HepG2 (cell line): Measurements from ENCODE around the gene B4GALT1. TPM values are rescaled to one million over a fixed set of nuclear protein-coding genes. Genes with fewer than 3 reads are reported as not detected.

Source experiments
- ARHGAP35 ChIP-seq: sonication (generic); formaldehyde crosslinking; IDR thresholded peaks from 2 replicates; pipeline ENCODE4 v1.9.0; 2022; ENCODE audit warnings: mild to moderate bottlenecking, inconsistent platforms, moderate library complexity, missing genetic modification reagents, borderline replicate concordance
- ATF7-NPFF ChIP-seq: sonication (generic); formaldehyde crosslinking; IDR thresholded peaks from 2 replicates; pipeline ENCODE4 v1.8.1; 2023; ENCODE audit warnings: mild to moderate bottlenecking, low read depth, missing genetic modification reagents, moderate library complexity
- HDAC1 ChIP-seq: sonication (generic); formaldehyde crosslinking; IDR thresholded peaks from 2 replicates; pipeline ENCODE4 v1.5.1; 2020; ENCODE audit warnings: mild to moderate bottlenecking, missing genetic modification reagents
- KDM6A ChIP-seq: IDR thresholded peaks from 2 replicates; pipeline ENCODE4 v1.6.1; 2016; ENCODE audit warnings: low read depth
- NBN ChIP-seq: fragments of 450-650 bp; conservative IDR thresholded peaks from 2 replicates; pipeline ENCODE4 v1.6.1; 2017
- NCOA1 ChIP-seq: sonication (generic); formaldehyde crosslinking; IDR thresholded peaks from 2 replicates; pipeline ENCODE4 v1.9.0; 2021; ENCODE audit warnings: missing genetic modification reagents
- POLR2A ChIP-seq, 2 experiments: IDR thresholded peaks; 2 replicates each; pipeline ENCODE4 v1.6.1; 2011; ENCODE audit warnings: low read depth in 2 of 2, low read length in 2 of 2, mild to moderate bottlenecking in 1 of 2, moderate library complexity in 1 of 2; ENCODE audit not compliant: insufficient read depth in 1 of 2
- RBAK ChIP-seq: sonication (generic); formaldehyde crosslinking; IDR thresholded peaks from 2 replicates; pipeline ENCODE4 v1.5.1; 2020; ENCODE audit warnings: mild to moderate bottlenecking, missing genetic modification reagents
- RXRA ChIP-seq: sonication (generic); formaldehyde crosslinking; IDR thresholded peaks from 2 replicates; pipeline ENCODE4 v1.5.1; 2020; ENCODE audit warnings: missing genetic modification reagents
- RXRB ChIP-seq: IDR thresholded peaks from 2 replicates; pipeline ENCODE4 v1.6.1; 2016; ENCODE audit warnings: borderline replicate concordance, missing genetic modification reagents, missing compliant biosample characterization
- SMAD9 ChIP-seq: sonication (generic); formaldehyde crosslinking; IDR thresholded peaks from 2 replicates; pipeline ENCODE4 v1.5.1; 2020; ENCODE audit warnings: mild to moderate bottlenecking, missing genetic modification reagents
- TCF7 ChIP-seq: sonication (generic); IDR thresholded peaks from 2 replicates; pipeline ENCODE4 v1.6.1; 2016; ENCODE audit warnings: antibody characterized with exemption, low read depth
- YEATS4 ChIP-seq: sonication (generic); formaldehyde crosslinking; IDR thresholded peaks from 2 replicates; pipeline ENCODE4 v1.4.0; 2020; ENCODE audit warnings: missing genetic modification reagents, borderline replicate concordance
- ZFP37 ChIP-seq: sonication (generic); formaldehyde crosslinking; IDR thresholded peaks from 2 replicates; pipeline ENCODE4 v1.4.0; 2020; ENCODE audit warnings: missing genetic modification reagents, borderline replicate concordance
- ZNF264 ChIP-seq: sonication (generic); formaldehyde crosslinking; IDR thresholded peaks from 2 replicates; pipeline ENCODE4 v1.4.0; 2020; ENCODE audit warnings: missing genetic modification reagents
- ZNF354B ChIP-seq: sonication (generic); formaldehyde crosslinking; IDR thresholded peaks from 2 replicates; pipeline ENCODE4 v1.8.0; 2022; ENCODE audit warnings: mild to moderate bottlenecking, missing genetic modification reagents
- ZNF441 ChIP-seq: sonication (generic); formaldehyde crosslinking; IDR thresholded peaks from 2 replicates; pipeline ENCODE4 v1.7.0; 2021; ENCODE audit warnings: missing genetic modification reagents, borderline replicate concordance
- ZNF563 ChIP-seq: sonication (generic); formaldehyde crosslinking; IDR thresholded peaks from 2 replicates; pipeline ENCODE4 v1.8.0; 2022; ENCODE audit warnings: mild to moderate bottlenecking, moderate library complexity, missing genetic modification reagents
- ZNF747 ChIP-seq: sonication (generic); formaldehyde crosslinking; IDR thresholded peaks from 2 replicates; pipeline ENCODE4 v1.8.1; 2023; ENCODE audit warnings: missing genetic modification reagents, mild to moderate bottlenecking, borderline replicate concordance
- ZNF773 ChIP-seq: sonication (generic); formaldehyde crosslinking; IDR thresholded peaks from 2 replicates; pipeline ENCODE4 v1.4.0; 2020; ENCODE audit warnings: missing genetic modification reagents, borderline replicate concordance
- ZNF777 ChIP-seq: sonication (generic); formaldehyde crosslinking; IDR thresholded peaks from 2 replicates; pipeline ENCODE4 v1.4.0; 2020; ENCODE audit warnings: missing genetic modification reagents
- ZNF839 ChIP-seq: sonication (generic); formaldehyde crosslinking; IDR thresholded peaks from 2 replicates; pipeline ENCODE4 v1.4.0; 2020; ENCODE audit warnings: missing genetic modification reagents, mild to moderate bottlenecking, borderline replicate concordance
- polyA plus RNA-seq, 8 experiments: library from polyadenylated mRNA; depleted of rRNA in 3 of 8; stranded (reverse) in 7 of 8; unstranded in 1 of 8; fragments of >200 nt; fragmentation: Illumina TruSeq in 4 of 8; extraction: Trizol in 4 of 8; gene quantifications; 2 replicates each; pipeline versions ENCODE4 v1.2.1 to v1.2.3, GENCODE V29; 2011 to 2016; ENCODE audit warnings: low read depth in 4 of 8, missing spikeins in 1 of 8, mixed read lengths in 1 of 8; ENCODE audit not compliant: insufficient read depth in 1 of 8
- total RNA-seq, 5 experiments: library from RNA; depleted of rRNA; stranded (reverse); fragments of >200 nt; fragmentation: Illumina TruSeq; extraction: Trizol; gene quantifications; 2 replicates each; pipeline ENCODE4 v1.2.3, GENCODE V29; 2016; ENCODE audit warnings: low read depth in 1 of 5
- TF ChIP-seq, protein P1 (sequence below): sonication (generic); formaldehyde crosslinking; IDR thresholded peaks from 2 replicates; pipeline ENCODE4 v1.4.0; 2020; ENCODE audit warnings: missing genetic modification reagents, borderline replicate concordance
- TF ChIP-seq, protein P2 (sequence below): IDR thresholded peaks from 2 replicates; pipeline ENCODE4 v1.6.1; 2016

B4GALT1 gene
- total and polyA plus RNA-seq, 2 of the 13 experiments (the other 11 are each of a cell fraction or from before 2014, with no cell fraction given) = 15.7 to 33.5 TPM

DNA sequence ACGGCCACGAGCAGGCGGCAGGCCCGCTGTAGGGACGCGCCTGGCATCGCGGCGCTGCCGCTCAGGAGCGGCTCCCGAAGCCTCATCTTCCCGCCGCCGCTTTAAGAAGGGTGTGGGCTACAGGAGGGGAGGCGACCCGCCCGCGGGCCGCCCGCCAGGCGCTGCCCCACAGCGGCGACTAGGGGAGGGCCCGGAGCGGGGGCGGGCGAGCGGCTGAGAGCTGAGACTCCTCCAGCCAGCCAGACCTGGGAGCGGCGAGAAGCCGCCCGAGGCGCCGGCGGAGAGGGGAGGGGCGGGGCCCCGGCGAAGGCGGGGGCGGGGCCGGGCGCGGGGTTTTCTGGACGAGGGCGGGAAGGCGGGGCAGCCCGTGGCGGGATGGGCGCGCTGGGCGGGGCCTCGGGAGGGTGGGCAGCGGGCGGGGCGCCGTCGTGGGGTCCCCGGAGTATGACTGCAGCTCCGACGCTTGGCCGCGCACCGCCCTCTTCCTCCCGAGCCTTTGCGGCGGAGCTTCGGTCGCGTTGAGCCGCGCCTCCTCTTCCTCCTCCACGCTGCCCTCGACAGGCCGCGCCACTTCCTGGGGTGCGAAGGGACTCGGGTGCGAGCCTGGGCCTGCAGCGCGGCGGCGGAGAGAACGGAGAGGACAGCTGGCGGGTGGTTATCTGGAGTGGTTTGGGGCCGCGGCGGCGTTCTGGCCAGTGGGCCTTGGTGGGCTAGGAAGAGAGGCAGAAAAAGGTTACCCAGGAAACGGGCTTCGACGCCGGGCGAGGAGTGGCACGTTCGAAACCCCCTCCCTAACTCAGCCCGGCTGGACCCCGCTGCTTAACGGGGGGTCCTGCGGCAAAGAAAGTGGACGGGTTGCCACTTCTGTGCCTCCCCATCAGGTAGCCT, at the start of gene B4GALT1 (continued):
- TF ChIP-seq, protein P1, sequence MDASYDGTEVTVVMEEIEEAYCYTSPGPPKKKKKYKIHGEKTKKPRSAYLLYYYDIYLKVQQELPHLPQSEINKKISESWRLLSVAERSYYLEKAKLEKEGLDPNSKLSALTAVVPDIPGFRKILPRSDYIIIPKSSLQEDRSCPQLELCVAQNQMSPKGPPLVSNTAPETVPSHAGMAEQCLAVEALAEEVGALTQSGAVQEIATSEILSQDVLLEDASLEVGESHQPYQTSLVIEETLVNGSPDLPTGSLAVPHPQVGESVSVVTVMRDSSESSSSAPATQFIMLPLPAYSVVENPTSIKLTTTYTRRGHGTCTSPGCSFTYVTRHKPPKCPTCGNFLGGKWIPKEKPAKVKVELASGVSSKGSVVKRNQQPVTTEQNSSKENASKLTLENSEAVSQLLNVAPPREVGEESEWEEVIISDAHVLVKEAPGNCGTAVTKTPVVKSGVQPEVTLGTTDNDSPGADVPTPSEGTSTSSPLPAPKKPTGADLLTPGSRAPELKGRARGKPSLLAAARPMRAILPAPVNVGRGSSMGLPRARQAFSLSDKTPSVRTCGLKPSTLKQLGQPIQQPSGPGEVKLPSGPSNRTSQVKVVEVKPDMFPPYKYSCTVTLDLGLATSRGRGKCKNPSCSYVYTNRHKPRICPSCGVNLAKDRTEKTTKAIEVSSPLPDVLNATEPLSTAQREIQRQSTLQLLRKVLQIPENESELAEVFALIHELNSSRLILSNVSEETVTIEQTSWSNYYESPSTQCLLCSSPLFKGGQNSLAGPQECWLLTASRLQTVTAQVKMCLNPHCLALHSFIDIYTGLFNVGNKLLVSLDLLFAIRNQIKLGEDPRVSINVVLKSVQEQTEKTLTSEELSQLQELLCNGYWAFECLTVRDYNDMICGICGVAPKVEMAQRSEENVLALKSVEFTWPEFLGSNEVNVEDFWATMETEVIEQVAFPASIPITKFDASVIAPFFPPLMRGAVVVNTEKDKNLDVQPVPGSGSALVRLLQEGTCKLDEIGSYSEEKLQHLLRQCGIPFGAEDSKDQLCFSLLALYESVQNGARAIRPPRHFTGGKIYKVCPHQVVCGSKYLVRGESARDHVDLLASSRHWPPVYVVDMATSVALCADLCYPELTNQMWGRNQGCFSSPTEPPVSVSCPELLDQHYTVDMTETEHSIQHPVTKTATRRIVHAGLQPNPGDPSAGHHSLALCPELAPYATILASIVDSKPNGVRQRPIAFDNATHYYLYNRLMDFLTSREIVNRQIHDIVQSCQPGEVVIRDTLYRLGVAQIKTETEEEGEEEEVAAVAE (CRISPR knock-in tag) = no peak
- peak; percentile 42; the same call in 1 of the 2 replicates for TF ChIP-seq RXRA
- peak; percentile 42 to 72; a peak in 3 of 4 replicates for TF ChIP-seq POLR2A (IDR thresholded peaks at IDR 0.05; ENCODE audit: insufficient read depth in 1 of 2, low read depth in 2 of 2, low read length in 2 of 2)
- TF ChIP-seq ZNF441 (CRISPR knock-in tag) = peak; percentile 69; the same call in 1 of the 2 replicates
- no peak for TF ChIP-seq ARHGAP35 (CRISPR knock-in tag)
- no peak for TF ChIP-seq KDM6A
- no peak for TF ChIP-seq ZNF354B (CRISPR knock-in tag)
- peak; percentile 64 for TF ChIP-seq YEATS4
- TF ChIP-seq ATF7-NPFF (CRISPR knock-in tag) = peak; percentile 61; the same call in 1 of the 2 replicates
- TF ChIP-seq HDAC1 = peak; percentile 47
- peak; percentile 89 for TF ChIP-seq ZNF747 (CRISPR knock-in tag)
- no peak for TF ChIP-seq ZFP37 (CRISPR knock-in tag)
- TF ChIP-seq, protein P2, sequence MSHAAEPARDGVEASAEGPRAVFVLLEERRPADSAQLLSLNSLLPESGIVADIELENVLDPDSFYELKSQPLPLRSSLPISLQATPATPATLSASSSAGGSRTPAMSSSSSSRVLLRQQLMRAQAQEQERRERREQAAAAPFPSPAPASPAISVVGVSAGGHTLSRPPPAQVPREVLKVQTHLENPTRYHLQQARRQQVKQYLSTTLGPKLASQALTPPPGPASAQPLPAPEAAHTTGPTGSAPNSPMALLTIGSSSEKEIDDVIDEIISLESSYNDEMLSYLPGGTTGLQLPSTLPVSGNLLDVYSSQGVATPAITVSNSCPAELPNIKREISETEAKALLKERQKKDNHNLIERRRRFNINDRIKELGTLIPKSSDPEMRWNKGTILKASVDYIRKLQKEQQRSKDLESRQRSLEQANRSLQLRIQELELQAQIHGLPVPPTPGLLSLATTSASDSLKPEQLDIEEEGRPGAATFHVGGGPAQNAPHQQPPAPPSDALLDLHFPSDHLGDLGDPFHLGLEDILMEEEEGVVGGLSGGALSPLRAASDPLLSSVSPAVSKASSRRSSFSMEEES = peak; percentile 48; the same call in 1 of the 2 replicates
- no peak for TF ChIP-seq NBN
- 0 out of 2 replicates have a peak, but pooled peaks have one; percentile 7 for TF ChIP-seq RXRB
- peak; percentile 81 for TF ChIP-seq ZNF563 (CRISPR knock-in tag)
- no peak for TF ChIP-seq RBAK
- 0 out of 2 replicates have a peak, but pooled peaks have one; percentile 34 for TF ChIP-seq ZNF264
- TF ChIP-seq SMAD9 (CRISPR knock-in tag) = no peak
- peak; percentile 89 for TF ChIP-seq ZNF777 (CRISPR knock-in tag)
- TF ChIP-seq TCF7 = no peak
- peak; percentile 48; the same call in 1 of the 2 replicates for TF ChIP-seq NCOA1 (CRISPR knock-in tag)
- 0 out of 2 replicates have a peak, but pooled peaks have one; percentile 68 for TF ChIP-seq ZNF839 (CRISPR knock-in tag)
- peak; percentile 43; the same call in 1 of the 2 replicates for TF ChIP-seq ZNF773 (CRISPR knock-in tag)
